Measurements from ENCODE around the gene TESMIN.

TESMIN gene

DNA sequence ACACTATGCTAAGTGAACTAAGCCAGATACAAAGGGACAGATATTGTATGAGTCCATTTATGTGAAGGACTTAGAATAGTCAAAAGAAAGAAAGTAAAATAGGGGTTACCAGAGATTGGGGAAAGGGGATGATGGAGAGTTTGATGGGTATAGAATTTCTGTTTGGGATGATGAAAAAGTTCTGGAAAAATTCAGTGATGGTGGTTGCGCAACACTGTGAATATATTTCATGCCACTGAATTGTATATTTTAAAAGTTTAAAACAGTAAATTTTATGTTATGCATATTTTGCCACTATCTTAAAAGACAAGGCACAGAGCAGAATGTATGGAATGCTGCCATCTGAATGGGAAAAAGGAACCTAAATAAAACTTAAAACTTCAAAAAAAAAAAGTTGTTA, 29.2 kb downstream of the TESMIN start:
- Histone ChIP-seq H3K4me1 (no peaks in the 10 kb centered on the region), H3K4me3 (no peak overlapping the region), H3K27me3 (peaks cover 0 to 12% of the 10 kb centered on the region in 2 donors), H3K27ac (no peak overlapping the region), H3K36me3 (no peaks in the 10 kb centered on the region), H3K9me3 (peaks cover 0 to 7% (median 0%) of the 10 kb centered on the region in 3 donors)
- intact Hi-C loops (cut with DNase I; ENCODE audit: low total_unique reads): no loop called here
- DNase-seq: no peak
- TF ChIP-seq, protein P1, sequence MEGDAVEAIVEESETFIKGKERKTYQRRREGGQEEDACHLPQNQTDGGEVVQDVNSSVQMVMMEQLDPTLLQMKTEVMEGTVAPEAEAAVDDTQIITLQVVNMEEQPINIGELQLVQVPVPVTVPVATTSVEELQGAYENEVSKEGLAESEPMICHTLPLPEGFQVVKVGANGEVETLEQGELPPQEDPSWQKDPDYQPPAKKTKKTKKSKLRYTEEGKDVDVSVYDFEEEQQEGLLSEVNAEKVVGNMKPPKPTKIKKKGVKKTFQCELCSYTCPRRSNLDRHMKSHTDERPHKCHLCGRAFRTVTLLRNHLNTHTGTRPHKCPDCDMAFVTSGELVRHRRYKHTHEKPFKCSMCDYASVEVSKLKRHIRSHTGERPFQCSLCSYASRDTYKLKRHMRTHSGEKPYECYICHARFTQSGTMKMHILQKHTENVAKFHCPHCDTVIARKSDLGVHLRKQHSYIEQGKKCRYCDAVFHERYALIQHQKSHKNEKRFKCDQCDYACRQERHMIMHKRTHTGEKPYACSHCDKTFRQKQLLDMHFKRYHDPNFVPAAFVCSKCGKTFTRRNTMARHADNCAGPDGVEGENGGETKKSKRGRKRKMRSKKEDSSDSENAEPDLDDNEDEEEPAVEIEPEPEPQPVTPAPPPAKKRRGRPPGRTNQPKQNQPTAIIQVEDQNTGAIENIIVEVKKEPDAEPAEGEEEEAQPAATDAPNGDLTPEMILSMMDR (IDR thresholded peaks at IDR 0.05): no peak

DNA sequence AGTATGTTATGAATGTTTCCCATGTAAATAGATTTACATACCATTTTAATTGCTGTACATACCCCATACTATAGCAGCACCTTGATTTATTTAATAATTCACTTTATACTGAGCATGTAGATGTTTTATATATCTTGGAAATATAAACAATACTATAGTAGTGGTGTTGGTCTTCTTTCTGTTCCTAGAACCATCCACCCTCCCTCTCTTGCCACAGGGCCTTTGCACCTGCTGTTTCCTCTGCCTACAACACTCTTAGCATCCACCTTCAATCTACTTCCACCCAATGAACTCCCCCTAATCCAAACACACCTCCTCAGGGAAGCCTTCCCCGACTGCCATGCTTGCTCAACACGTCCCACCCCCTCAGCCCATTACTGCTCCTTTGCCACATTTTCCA, 30.2 kb downstream of the TESMIN start:
- H3K27ac ChIP-seq: no peak overlapping the region
- intact Hi-C loops (cut with DNase I; ENCODE audit: low total_unique reads): no loop called here
- TF ChIP-seq, protein P1 (IDR thresholded peaks at IDR 0.05): no peak
- DNase-seq: no peak
- H3K27me3 ChIP-seq: peaks cover 0 to 15% of the 10 kb centered on the region in 2 donors
- no peak overlapping the region for H3K4me3 ChIP-seq
- H3K4me1 ChIP-seq: no peaks in the 10 kb centered on the region
- no peaks in the 10 kb centered on the region for H3K36me3 ChIP-seq
- peaks cover 0 to 7% (median 0%) of the 10 kb centered on the region in 3 donors for H3K9me3 ChIP-seq

DNA sequence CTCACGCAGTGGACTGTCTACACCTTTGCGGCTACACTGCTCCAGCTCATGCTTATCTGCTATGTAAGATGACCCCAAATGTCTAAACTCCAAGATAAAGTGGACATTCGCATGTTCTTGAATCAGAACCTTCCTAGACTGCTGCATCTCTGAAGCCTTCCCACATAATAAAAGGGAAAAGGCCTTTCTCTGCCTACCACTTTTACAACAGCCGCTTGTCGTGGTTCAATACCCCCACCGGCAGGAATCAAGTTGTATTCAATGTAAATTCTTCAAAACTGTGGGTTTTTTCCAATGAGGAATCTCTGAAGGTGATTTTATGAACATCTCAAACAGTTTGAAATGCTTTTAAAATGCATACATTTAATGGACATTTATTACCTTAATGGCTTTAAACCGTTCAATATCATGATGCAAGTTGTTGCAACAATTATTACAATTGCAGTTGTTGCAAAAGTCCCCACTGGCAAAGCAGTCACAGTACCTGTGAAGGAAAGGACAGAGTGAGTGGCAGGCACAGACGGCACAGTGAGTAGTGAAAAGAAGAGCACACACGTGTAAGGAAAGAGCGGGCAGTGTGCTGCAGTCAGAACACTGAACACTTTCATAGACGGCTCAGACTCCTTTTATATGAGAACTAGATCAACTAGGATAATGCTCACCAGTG, 35.7 kb downstream of the TESMIN start:
- intact Hi-C loops (cut with DNase I; ENCODE audit: low total_unique reads): no loop called here
- Histone ChIP-seq H3K4me1 (no peaks in the 10 kb centered on the region), H3K36me3 (no peaks in the 10 kb centered on the region), H3K4me3 (no peak overlapping the region), H3K27ac (no peak overlapping the region), H3K9me3 (peaks cover 0 to 7% (median 0%) of the 10 kb centered on the region in 3 donors), H3K27me3 (peaks cover 0 to 31% of the 10 kb centered on the region in 2 donors)
- TF ChIP-seq, protein P1 (IDR thresholded peaks at IDR 0.05): no peak
- DNase-seq: no peak

DNA sequence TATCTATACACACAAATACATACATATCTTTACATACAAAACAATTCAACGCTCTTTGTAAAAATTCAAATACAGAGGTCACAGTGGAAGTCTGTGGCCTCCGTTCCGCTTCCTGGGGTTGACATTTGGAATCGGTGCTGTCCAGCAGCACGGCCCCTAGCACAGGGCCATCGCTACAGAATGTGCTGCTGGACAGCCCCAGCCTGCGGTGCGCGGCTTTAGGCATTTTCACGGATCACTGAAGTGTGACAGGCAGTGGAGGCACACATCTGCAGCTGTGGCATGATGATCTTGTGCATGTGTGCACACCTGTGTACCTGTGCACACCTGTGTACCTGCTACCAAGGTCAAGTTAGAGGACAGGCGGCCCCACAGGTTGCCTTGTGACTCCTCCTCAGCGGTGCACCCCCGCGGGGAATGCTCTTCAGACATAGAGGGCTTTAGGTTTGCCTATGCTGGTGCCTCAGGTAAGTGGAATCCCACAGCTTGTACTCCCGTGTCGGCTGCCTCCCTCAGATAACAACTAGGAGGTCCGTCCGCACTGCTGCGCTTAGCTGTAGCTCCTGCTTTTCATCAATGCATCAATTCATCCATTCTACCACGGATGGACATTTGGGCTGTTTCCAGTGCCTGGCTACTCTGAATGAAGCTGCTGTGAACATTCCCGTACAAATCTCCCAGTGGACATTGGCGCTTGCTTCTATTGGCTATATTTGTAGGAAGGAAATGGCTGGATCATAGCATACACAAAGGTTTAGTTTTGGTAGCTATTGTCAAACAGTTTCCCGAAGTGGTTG, 37.1 kb downstream of the TESMIN start:
- intact Hi-C loops (cut with DNase I; ENCODE audit: low total_unique reads): no loop called here
- H3K27ac ChIP-seq: no peak overlapping the region
- no peaks in the 10 kb centered on the region for H3K4me1 ChIP-seq
- no peak overlapping the region for H3K4me3 ChIP-seq
- TF ChIP-seq, protein P1 (IDR thresholded peaks at IDR 0.05): no peak
- no peaks in the 10 kb centered on the region for H3K36me3 ChIP-seq
- H3K9me3 ChIP-seq: no peaks in the 10 kb centered on the region
- no peak for DNase-seq
- H3K27me3 ChIP-seq: peaks cover 0 to 31% of the 10 kb centered on the region in 2 donors

DNA sequence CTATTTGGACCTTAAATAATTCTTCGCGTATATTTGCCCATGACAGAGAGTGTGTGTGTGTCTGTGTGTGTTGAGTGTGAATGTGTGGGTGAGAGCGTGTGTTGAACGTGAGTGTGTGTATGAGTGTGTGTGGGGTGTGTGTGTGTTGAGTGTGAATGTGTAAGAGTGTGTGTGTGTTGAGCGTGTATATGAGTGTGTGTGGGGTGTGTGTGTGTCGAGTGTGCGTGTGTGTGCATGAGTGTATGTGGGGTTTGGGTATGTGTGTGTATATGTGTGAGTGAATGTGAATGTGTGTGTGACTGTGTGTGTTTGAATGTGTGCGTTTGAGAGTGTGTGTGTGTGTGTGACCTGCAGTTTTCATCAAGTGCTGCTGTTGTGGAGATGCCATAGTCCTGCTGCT, 40.2 kb downstream of the TESMIN start:
- peaks cover 0 to 20% of the 10 kb centered on the region in 2 donors for H3K27me3 ChIP-seq
- no peak overlapping the region for H3K4me3 ChIP-seq
- no peaks in the 10 kb centered on the region for H3K4me1 ChIP-seq
- H3K27ac ChIP-seq: no peak overlapping the region
- no peak for DNase-seq
- no peaks in the 10 kb centered on the region for H3K9me3 ChIP-seq
- intact Hi-C loops (cut with DNase I; ENCODE audit: low total_unique reads): no loop called here
- TF ChIP-seq, protein P1 (IDR thresholded peaks at IDR 0.05): no peak
- H3K36me3 ChIP-seq: no peaks in the 10 kb centered on the region
